Astrocyte (in vitro differentiated cells and primary cell): ENCODE data around the gene KIAA0825. TPM values are rescaled to one million over a fixed set of nuclear protein-coding genes. Genes with fewer than 3 reads are reported as not detected.
"Not testable (repeated sequence)": the region's sequence is repeated elsewhere in the genome, so short reads cannot be mapped to it uniquely, and the experiment has no call there.

Source experiments
- DNase-seq: peaks from one replicate; pipeline ENCODE4 v3.0.0-alpha.2; 2010; ENCODE audit warnings: low read depth
- FAIRE-seq: peaks from 2 replicates; lab custom pipeline; 2011; peaks lifted over from hg19 to GRCh38; lab: Jason Lieb, UNC
- H2AFZ ChIP-seq: 2 replicates; pipeline ENCODE4 v1.6.0; 2012; ENCODE audit warnings: low read depth, low read length, inconsistent platforms
- H3K27ac ChIP-seq: 2 replicates; pipeline ENCODE4 v1.5.1; 2011; ENCODE audit warnings: low read depth, low read length, inconsistent platforms
- H3K27me3 ChIP-seq: 2 replicates; pipeline ENCODE4 v1.6.0; 2011; ENCODE audit warnings: low read length, inconsistent platforms; ENCODE audit not compliant: insufficient read depth
- H3K36me3 ChIP-seq: 2 replicates; pipeline ENCODE4 v1.5.1; 2011; ENCODE audit warnings: low read length, inconsistent platforms; ENCODE audit not compliant: insufficient read depth
- H3K4me1 ChIP-seq: 2 replicates; pipeline ENCODE4 v1.5.1; 2011; ENCODE audit warnings: low read length, inconsistent platforms; ENCODE audit not compliant: insufficient read depth
- H3K4me2 ChIP-seq: 2 replicates; pipeline ENCODE4 v1.6.0; 2012; ENCODE audit warnings: low read length, inconsistent platforms
- H3K4me3 ChIP-seq: 2 replicates; pipeline ENCODE4 v1.5.1; 2011; ENCODE audit warnings: low read depth, mild to moderate bottlenecking, low read length, inconsistent platforms; ENCODE audit not compliant: insufficient read depth
- H3K79me2 ChIP-seq: 2 replicates; pipeline ENCODE4 v1.6.0; 2012; ENCODE audit warnings: mild to moderate bottlenecking, low read length, inconsistent platforms; ENCODE audit not compliant: insufficient read depth
- H3K9ac ChIP-seq: 2 replicates; pipeline ENCODE4 v1.6.0; 2012; ENCODE audit warnings: mild to moderate bottlenecking, low read length, inconsistent platforms
- H3K9me3 ChIP-seq: 2 replicates; pipeline ENCODE4 v1.5.1; 2012; ENCODE audit warnings: low read depth, mild to moderate bottlenecking, low read length, inconsistent platforms; ENCODE audit not compliant: insufficient read depth
- H4K20me1 ChIP-seq: 2 replicates; pipeline ENCODE4 v1.6.0; 2012; ENCODE audit warnings: low read length, inconsistent platforms; ENCODE audit not compliant: insufficient read depth
- H3K27ac Mint-ChIP-seq: one replicate; pipeline ENCODE4 v1.8.0; 2021; ENCODE audit warnings: mild to moderate bottlenecking, mixed read lengths; ENCODE audit not compliant: unreplicated experiment
- H3K27me3 Mint-ChIP-seq: one replicate; pipeline ENCODE4 v1.8.0; 2021; ENCODE audit warnings: low read depth, mixed read lengths; ENCODE audit not compliant: unreplicated experiment
- H3K36me3 Mint-ChIP-seq: one replicate; pipeline ENCODE4 v1.8.0; 2021; ENCODE audit warnings: low read depth, mixed read lengths; ENCODE audit not compliant: unreplicated experiment
- H3K4me1 Mint-ChIP-seq: one replicate; pipeline ENCODE4 v1.8.0; 2021; ENCODE audit warnings: low read depth, mixed read lengths; ENCODE audit not compliant: unreplicated experiment
- H3K4me3 Mint-ChIP-seq: one replicate; pipeline ENCODE4 v1.8.0; 2021; ENCODE audit warnings: mild to moderate bottlenecking, moderate library complexity, mixed read lengths; ENCODE audit not compliant: unreplicated experiment
- H3K9me3 Mint-ChIP-seq: one replicate; pipeline ENCODE4 v1.8.0; 2021; ENCODE audit warnings: mild to moderate bottlenecking, mixed read lengths; ENCODE audit not compliant: unreplicated experiment
- CTCF ChIP-seq: IDR thresholded peaks from 2 replicates; pipeline ENCODE4 v1.5.1; 2011; ENCODE audit warnings: low read depth, mild to moderate bottlenecking, inconsistent platforms, low read length, moderate library complexity; ENCODE audit not compliant: insufficient read depth
- EZH2 ChIP-seq: IDR thresholded peaks from 2 replicates; pipeline ENCODE4 v1.6.1; 2012; ENCODE audit warnings: mild to moderate bottlenecking, low read length, inconsistent platforms; ENCODE audit not compliant: insufficient read depth
- total RNA-seq: library from RNA; stranded (reverse); gene quantifications from 2 replicates; pipeline ENCODE4 v1.2.1, GENCODE V29; 2021

KIAA0825 gene
- total RNA-seq, 1 donor from 2014 or later, result 2.5 TPM

- H3K36me3 Mint-ChIP-seq, result no peaks in the 10 kb centered on the region
- H3K9me3 Mint-ChIP-seq, result no peaks in the 10 kb centered on the region
- no peaks in the 10 kb centered on the region for H3K9me3 ChIP-seq
- no peak for TF ChIP-seq EZH2
- no peak for TF ChIP-seq CTCF
- no peaks in the 10 kb centered on the region for H3K79me2 ChIP-seq
- no peak overlapping the region for H2AFZ ChIP-seq
- no peak overlapping the region for H3K9ac ChIP-seq
- H3K4me1 ChIP-seq, result no peaks in the 10 kb centered on the region
- no peak overlapping the region for H3K27ac ChIP-seq
- no peaks in the 10 kb centered on the region for H3K27me3 ChIP-seq
- FAIRE-seq (no peak), DNase-seq (no peak)
- H3K27me3 Mint-ChIP-seq, result no peaks in the 10 kb centered on the region
- H4K20me1 ChIP-seq, result no peaks in the 10 kb centered on the region
- no peaks in the 10 kb centered on the region for H3K4me1 Mint-ChIP-seq
- H3K27ac Mint-ChIP-seq, result no peak overlapping the region
- H3K36me3 ChIP-seq, result no peaks in the 10 kb centered on the region
- H3K4me3 Mint-ChIP-seq, result no peak overlapping the region
- no peak overlapping the region for H3K4me3 ChIP-seq
- no peak overlapping the region for H3K4me2 ChIP-seq
Observed at GRCh38 chr5:94359880-94360279, 258.5 kb downstream of the KIAA0825 start.

- Histone ChIP-seq H3K4me1 (no peaks in the 10 kb centered on the region), H4K20me1 (no peaks in the 10 kb centered on the region), H2AFZ (no peak overlapping the region), H3K9ac (no peak overlapping the region), H3K36me3 (no peaks in the 10 kb centered on the region), H3K9me3 (no peaks in the 10 kb centered on the region), H3K4me3 (no peak overlapping the region), H3K79me2 (no peaks in the 10 kb centered on the region), H3K27me3 (no peaks in the 10 kb centered on the region), H3K27ac (no peak overlapping the region), H3K4me2 (no peak overlapping the region)
- Mint-ChIP-seq H3K9me3 (peaks cover 2% of the 10 kb centered on the region), H3K4me1 (no peaks in the 10 kb centered on the region), H3K27ac (no peak overlapping the region), H3K27me3 (no peaks in the 10 kb centered on the region), H3K4me3 (no peak overlapping the region), H3K36me3 (no peaks in the 10 kb centered on the region)
- FAIRE-seq (no peak), DNase-seq (no peak)
- no peak for TF ChIP-seq EZH2
- TF ChIP-seq CTCF, result no peak
Observed at GRCh38 chr5:94355811-94356210, 262.6 kb downstream of the KIAA0825 start.

GRCh38 chr5:94354837-94355485 is 263.4 kb downstream of the KIAA0825 start:
- not testable (repeated sequence) for H3K9me3 Mint-ChIP-seq, H3K79me2 ChIP-seq, H2AFZ ChIP-seq, H3K27me3 ChIP-seq, H3K4me3 Mint-ChIP-seq, H3K36me3 ChIP-seq, H3K4me2 ChIP-seq, H3K4me1 Mint-ChIP-seq, H3K4me3 ChIP-seq, DNase-seq, H3K9me3 ChIP-seq, FAIRE-seq, H3K27me3 Mint-ChIP-seq, H3K27ac Mint-ChIP-seq, H3K4me1 ChIP-seq, H3K9ac ChIP-seq, H3K27ac ChIP-seq, H4K20me1 ChIP-seq, H3K36me3 Mint-ChIP-seq
